ENCODE results near the gene DRAXIN. TPM values are rescaled to one million over a fixed set of nuclear protein-coding genes. Genes with fewer than 3 reads are reported as not detected.

Gene DRAXIN
- total RNA-seq, 1 experiment from 2014 or later, result 0.05 TPM

GRCh38 chr1:11678442-11678841 lies 13.1 kb upstream of the DRAXIN start:
- H3K4me3 Mint-ChIP-seq (ENCODE audit: unreplicated experiment), result no peak overlapping the region

GRCh38 chr1:11680270-11681070 lies 11.0 kb upstream of the DRAXIN start:
- TF ChIP-seq CTCF (IDR thresholded peaks at IDR 0.05; ENCODE audit: insufficient read depth in 1 of 2, low read depth in 1 of 2, low read length in 1 of 2, severe bottlenecking in 1 of 2, unreplicated experiment in 1 of 2), result no peak
- Mint-ChIP-seq H3K27me3 (ENCODE audit: insufficient read depth, unreplicated experiment) (no peaks in the 10 kb centered on the region), H3K27ac (ENCODE audit: unreplicated experiment) (no peak overlapping the region), H3K4me1 (ENCODE audit: low read depth, unreplicated experiment) (no peaks in the 10 kb centered on the region), H3K36me3 (ENCODE audit: insufficient read depth, unreplicated experiment) (peaks cover 14% of the 10 kb centered on the region), H3K9me3 (ENCODE audit: unreplicated experiment) (no peaks in the 10 kb centered on the region), H3K4me3 (ENCODE audit: unreplicated experiment) (peak overlapping the region; percentile 83)
- intact Hi-C loops (cut with micrococcal nuclease; ENCODE audit: unreplicated experiment), result no loop called here
- H3K36me3 ChIP-seq (ENCODE audit: control insufficient read depth, insufficient read depth, low read length), result peaks cover under 1% of the 10 kb centered on the region; the same call in 1 of the 2 replicates
- H3K9me3 ChIP-seq, result no peaks in the 10 kb centered on the region
- H3K27me3 ChIP-seq (replicated peaks; ENCODE audit: control insufficient read depth, insufficient read depth, low read length), result peaks cover 1% of the 10 kb centered on the region; the same call in 1 of the 2 replicates
- no peaks in the 10 kb centered on the region for H3K4me1 ChIP-seq
- ChIA-PET CTCF (interaction anchor here (0.6 kb wide), 1 partner anchor 27 kb away, joined by 3 read pairs; no protein-coding TSS in a partner anchor), POLR2A (no interaction called here)
- H3K4me3 ChIP-seq (ENCODE audit: low read depth, low read length), result peak overlapping the region; percentile 71
- BruUV-seq (replicated peaks), result no TSS peak
- DNase-seq, result no peak

More at GRCh38 chr1:11678442-11678841, 13.1 kb upstream of the DRAXIN start:
- intact Hi-C loops (cut with micrococcal nuclease; ENCODE audit: unreplicated experiment), result no loop called here
- Mint-ChIP-seq H3K27ac (ENCODE audit: unreplicated experiment) (no peak overlapping the region), H3K27me3 (ENCODE audit: insufficient read depth, unreplicated experiment) (no peaks in the 10 kb centered on the region), H3K4me1 (ENCODE audit: low read depth, unreplicated experiment) (no peaks in the 10 kb centered on the region), H3K36me3 (ENCODE audit: insufficient read depth, unreplicated experiment) (peaks cover 22% of the 10 kb centered on the region), H3K9me3 (ENCODE audit: unreplicated experiment) (no peaks in the 10 kb centered on the region)
- BruUV-seq (replicated peaks), result no TSS peak
- H3K9me3 ChIP-seq, result no peaks in the 10 kb centered on the region
- peaks cover 1% of the 10 kb centered on the region; the same call in 1 of the 2 replicates for H3K36me3 ChIP-seq (ENCODE audit: control insufficient read depth, insufficient read depth, low read length)
- DNase-seq, result no peak
- ChIA-PET POLR2A (no interaction called here), CTCF (no interaction called here)
- no peak for TF ChIP-seq CTCF (IDR thresholded peaks at IDR 0.05; ENCODE audit: insufficient read depth in 1 of 2, low read depth in 1 of 2, low read length in 1 of 2, severe bottlenecking in 1 of 2, unreplicated experiment in 1 of 2)
- H3K4me3 ChIP-seq (ENCODE audit: low read depth, low read length), result no peak overlapping the region
- no peaks in the 10 kb centered on the region for H3K4me1 ChIP-seq
- peaks cover 1% of the 10 kb centered on the region; the same call in 1 of the 2 replicates for H3K27me3 ChIP-seq (replicated peaks; ENCODE audit: control insufficient read depth, insufficient read depth, low read length)

GRCh38 chr1:11681071-11681771 lies 10.3 kb upstream of the DRAXIN start, which contains the start of gene MAD2L2:
MAD2L2 (minus strand) TSS chr1:11681148; CDS start chr1:11680601, 547 bp downstream.
- H3K4me3 Mint-ChIP-seq (ENCODE audit: unreplicated experiment), result peak within 1 kb of the TSS; percentile 83
- Histone ChIP-seq H3K9me3 (no peaks in the 10 kb centered on the region), H3K4me1 (no peaks in the 10 kb centered on the region), H3K27me3 (replicated peaks; ENCODE audit: control insufficient read depth, insufficient read depth, low read length) (peaks cover 1% of the 10 kb centered on the region; the same call in 1 of the 2 replicates), H3K4me3 (ENCODE audit: low read depth, low read length) (peak within 1 kb of the TSS; percentile 71), H3K36me3 (ENCODE audit: control insufficient read depth, insufficient read depth, low read length) (no peaks in the 10 kb centered on the region)
- ChIA-PET CTCF (interaction anchor here (0.7 to 1.1 kb wide), 3 partner anchors 14 to 55 kb away, joined by 3 to 4 read pairs (median 4); partner anchors contain the start of genes AGTRAP and FBXO6), POLR2A (no interaction called here)
- TF ChIP-seq CTCF (IDR thresholded peaks at IDR 0.05; ENCODE audit: insufficient read depth in 1 of 2, low read depth in 1 of 2, low read length in 1 of 2, severe bottlenecking in 1 of 2, unreplicated experiment in 1 of 2), result no peak
- H3K27ac Mint-ChIP-seq (ENCODE audit: unreplicated experiment), result peak within 1 kb of the TSS; percentile 70
- peak; percentile 76 to 87 for DNase-seq
- intact Hi-C loops (cut with micrococcal nuclease; ENCODE audit: unreplicated experiment), result no loop called here
- no TSS peak for BruUV-seq (replicated peaks)
- no peaks in the 10 kb centered on the region for H3K27me3 Mint-ChIP-seq (ENCODE audit: insufficient read depth, unreplicated experiment)
- no peaks in the 10 kb centered on the region for H3K9me3 Mint-ChIP-seq (ENCODE audit: unreplicated experiment)
- no peaks in the 10 kb centered on the region for H3K4me1 Mint-ChIP-seq (ENCODE audit: low read depth, unreplicated experiment)
- H3K36me3 Mint-ChIP-seq (ENCODE audit: insufficient read depth, unreplicated experiment), result peaks cover 7% of the 10 kb centered on the region
